Measurements from ENCODE around the gene MAN2C1. TPM values are rescaled to one million over a fixed set of nuclear protein-coding genes. Genes with fewer than 3 reads are reported as not detected.
"Not testable (repeated sequence)": the region's sequence is repeated elsewhere in the genome, so short reads cannot be mapped to it uniquely, and the experiment has no call there.

The MAN2C1 gene
- total RNA-seq, 1 experiment from 2014 or later, result 169 TPM

- DNase-seq (ENCODE audit: low spot score), result no peak
- Histone ChIP-seq H3K27me3 (replicated peaks; ENCODE audit: insufficient read depth, low read depth, low read length, poor library complexity) (no peaks in the 10 kb centered on the region), H3K36me3 (ENCODE audit: insufficient read depth, low read length, poor library complexity, severe bottlenecking) (no peaks in the 10 kb centered on the region), H3K27ac (ENCODE audit: low read depth, low read length, poor library complexity, severe bottlenecking) (no peak overlapping the region), H3K4me3 (ENCODE audit: low read depth, low read length, poor library complexity, severe bottlenecking) (no peak overlapping the region), H3K9me3 (ENCODE audit: low read depth, low read length, poor library complexity, severe bottlenecking) (no peaks in the 10 kb centered on the region), H3K4me1 (ENCODE audit: insufficient read depth, low read length, poor library complexity, severe bottlenecking) (peaks cover 12% of the 10 kb centered on the region)
- ChIA-PET CTCF (no interaction called here), POLR2A (ENCODE audit: low non-redundant PET) (no interaction called here)
- intact Hi-C loops (cut with micrococcal nuclease; ENCODE audit: unreplicated experiment), result no loop called here
- no TSS peak for BruUV-seq (replicated peaks)
- TF ChIP-seq CTCF (conservative IDR thresholded peaks at IDR 0.05; ENCODE audit: low read depth, low read length) (no peak), EZH2 (IDR thresholded peaks at IDR 0.05; ENCODE audit: borderline replicate concordance, low read depth, low read length, poor library complexity, severe bottlenecking) (no peak)
These were observed 29.7 kb downstream of the MAN2C1 start for GRCh38 chr15:75338661-75339240.

GRCh38 chr15:75335705-75336355 is 32.6 kb downstream of the MAN2C1 start, which contains the start of gene COMMD4:
COMMD4 (plus strand) TSS chr15:75336063; CDS start chr15:75336090, 27 bp downstream.
- POLR2A ChIA-PET (ENCODE audit: low non-redundant PET), result no interaction called here
- no peak for TF ChIP-seq CTCF (conservative IDR thresholded peaks at IDR 0.05; ENCODE audit: low read depth, low read length)
- no peak for TF ChIP-seq EZH2 (IDR thresholded peaks at IDR 0.05; ENCODE audit: borderline replicate concordance, low read depth, low read length, poor library complexity, severe bottlenecking)
- Histone ChIP-seq H3K27me3 (replicated peaks; ENCODE audit: insufficient read depth, low read depth, low read length, poor library complexity) (no peaks in the 10 kb centered on the region), H3K4me3 (ENCODE audit: low read depth, low read length, poor library complexity, severe bottlenecking) (peak within 1 kb of the TSS; percentile 75), H3K36me3 (ENCODE audit: insufficient read depth, low read length, poor library complexity, severe bottlenecking) (no peaks in the 10 kb centered on the region), H3K27ac (ENCODE audit: low read depth, low read length, poor library complexity, severe bottlenecking) (peak within 1 kb of the TSS; percentile 76), H3K9me3 (ENCODE audit: low read depth, low read length, poor library complexity, severe bottlenecking) (no peaks in the 10 kb centered on the region), H3K4me1 (ENCODE audit: insufficient read depth, low read length, poor library complexity, severe bottlenecking) (peaks cover 12% of the 10 kb centered on the region)
- CTCF ChIA-PET, result no interaction called here
- no TSS peak for BruUV-seq (replicated peaks)
- peak; percentile 97 for DNase-seq (ENCODE audit: low spot score)
- intact Hi-C loops (cut with micrococcal nuclease; ENCODE audit: unreplicated experiment), result no loop called here

- Histone ChIP-seq H3K27me3 (replicated peaks; ENCODE audit: insufficient read depth, low read depth, low read length, poor library complexity) (no peaks in the 10 kb centered on the region), H3K4me3 (ENCODE audit: low read depth, low read length, poor library complexity, severe bottlenecking) (peak overlapping the region; percentile 75), H3K27ac (ENCODE audit: low read depth, low read length, poor library complexity, severe bottlenecking) (peak overlapping the region; percentile 76), H3K4me1 (ENCODE audit: insufficient read depth, low read length, poor library complexity, severe bottlenecking) (peaks cover 12% of the 10 kb centered on the region), H3K36me3 (ENCODE audit: insufficient read depth, low read length, poor library complexity, severe bottlenecking) (no peaks in the 10 kb centered on the region), H3K9me3 (ENCODE audit: low read depth, low read length, poor library complexity, severe bottlenecking) (no peaks in the 10 kb centered on the region)
- POLR2A ChIA-PET (ENCODE audit: low non-redundant PET), result no interaction called here
- intact Hi-C loops (cut with micrococcal nuclease; ENCODE audit: unreplicated experiment), result no loop called here
- TSS peak; percentile 95 for BruUV-seq (replicated peaks)
- TF ChIP-seq CTCF (conservative IDR thresholded peaks at IDR 0.05; ENCODE audit: low read depth, low read length), result no peak
- no peak for TF ChIP-seq EZH2 (IDR thresholded peaks at IDR 0.05; ENCODE audit: borderline replicate concordance, low read depth, low read length, poor library complexity, severe bottlenecking)
- CTCF ChIA-PET, result no interaction called here
- no peak for DNase-seq (ENCODE audit: low spot score)
These were observed 33.1 kb downstream of the MAN2C1 start for GRCh38 chr15:75335313-75335704.

- intact Hi-C loops (cut with micrococcal nuclease; ENCODE audit: unreplicated experiment); H3K27ac ChIP-seq (ENCODE audit: low read depth, low read length, poor library complexity, severe bottlenecking); H3K36me3 ChIP-seq (ENCODE audit: insufficient read depth, low read length, poor library complexity, severe bottlenecking); H3K4me3 ChIP-seq (ENCODE audit: low read depth, low read length, poor library complexity, severe bottlenecking); H3K27me3 ChIP-seq (replicated peaks; ENCODE audit: insufficient read depth, low read depth, low read length, poor library complexity); DNase-seq (ENCODE audit: low spot score); H3K9me3 ChIP-seq (ENCODE audit: low read depth, low read length, poor library complexity, severe bottlenecking); POLR2A ChIA-PET (ENCODE audit: low non-redundant PET); BruUV-seq (replicated peaks): not testable (repeated sequence)
- H3K4me1 ChIP-seq (ENCODE audit: insufficient read depth, low read length, poor library complexity, severe bottlenecking), result peaks cover 12% of the 10 kb centered on the region
- CTCF ChIA-PET, result interaction anchor here (0.5 kb wide), 1 partner anchor 312 kb away, joined by 8 read pairs; no protein-coding TSS in a partner anchor
These were observed 34.6 kb downstream of the MAN2C1 start for GRCh38 chr15:75333654-75334419.

- H3K36me3 ChIP-seq (ENCODE audit: insufficient read depth, low read length, poor library complexity, severe bottlenecking); POLR2A ChIA-PET (ENCODE audit: low non-redundant PET); H3K27ac ChIP-seq (ENCODE audit: low read depth, low read length, poor library complexity, severe bottlenecking); H3K4me3 ChIP-seq (ENCODE audit: low read depth, low read length, poor library complexity, severe bottlenecking); BruUV-seq (replicated peaks); intact Hi-C loops (cut with micrococcal nuclease; ENCODE audit: unreplicated experiment); H3K9me3 ChIP-seq (ENCODE audit: low read depth, low read length, poor library complexity, severe bottlenecking); CTCF ChIA-PET; H3K27me3 ChIP-seq (replicated peaks; ENCODE audit: insufficient read depth, low read depth, low read length, poor library complexity); DNase-seq (ENCODE audit: low spot score): not testable (repeated sequence)
- peaks cover 11% of the 10 kb centered on the region for H3K4me1 ChIP-seq (ENCODE audit: insufficient read depth, low read length, poor library complexity, severe bottlenecking)
These were observed 36.3 kb downstream of the MAN2C1 start for GRCh38 chr15:75332093-75332492.
